ENCODE measurements around the gene PTPA. TPM values are rescaled to one million over a fixed set of nuclear protein-coding genes. Genes with fewer than 3 reads are reported as not detected.

The PTPA gene
- total and polyA plus RNA-seq, 9 of the 15 experiments (the other 6 are each of a cell fraction or from before 2014, with no cell fraction given) = 1.7 to 121 (median 72.6) TPM

DNA sequence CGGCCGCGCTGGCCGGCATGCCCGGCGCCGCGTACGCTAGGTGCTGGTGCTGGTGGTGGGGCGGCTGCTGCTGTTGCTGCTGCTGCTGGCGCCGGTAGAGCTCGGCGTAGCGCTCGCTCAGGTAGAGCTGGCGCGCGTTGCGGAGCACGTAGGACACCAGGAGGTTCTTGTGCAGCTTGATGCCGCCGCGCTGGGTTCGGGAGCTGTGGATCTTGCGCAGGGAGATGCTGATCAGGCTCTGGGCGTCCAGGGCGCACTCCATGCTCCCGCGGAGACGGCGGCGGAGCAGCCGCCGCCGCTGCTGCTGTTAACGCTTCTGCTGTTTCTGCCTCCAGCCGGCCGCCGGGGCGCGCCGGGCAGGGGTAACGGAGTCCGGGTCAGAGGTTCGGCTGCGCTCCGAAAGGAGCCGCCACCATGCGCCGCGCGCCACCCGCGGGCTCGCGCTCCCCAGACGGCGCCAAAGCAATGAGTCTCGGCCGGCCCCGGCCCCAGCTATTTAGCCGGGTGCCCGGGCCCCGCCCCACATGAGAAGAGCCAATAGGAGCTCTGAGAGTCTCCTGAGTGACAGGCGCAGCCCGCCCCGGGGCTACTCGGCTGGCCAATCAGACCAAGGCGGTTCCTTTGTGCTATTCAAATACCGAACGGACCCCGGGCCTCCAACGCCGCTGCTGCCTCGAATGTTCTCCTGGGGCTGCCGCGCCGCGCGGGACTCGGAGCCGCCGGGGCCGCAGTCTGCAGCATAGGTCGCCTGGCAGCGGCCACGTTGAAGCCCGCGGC lies 66.8 kb downstream of the PTPA start, which contains the start of gene IER5L (continued):
- no peak for TF ChIP-seq PATZ1 (CRISPR knock-in tag; IDR thresholded peaks at IDR 0.05; ENCODE audit: borderline replicate concordance)
- peak; percentile 88 for TF ChIP-seq GTF2A2 (tag; IDR thresholded peaks at IDR 0.05)
- no peak for TF ChIP-seq CAMTA2 (CRISPR knock-in tag; conservative IDR thresholded peaks at IDR 0.05)
- peak in 1 of 2 experiments; percentile 58; a peak in 3 of 4 replicates for TF ChIP-seq MNT (conservative IDR thresholded peaks at IDR 0.05)
- TF ChIP-seq EHMT2 (IDR thresholded peaks at IDR 0.05) = no peak
- peak; percentile 67; the same call in 1 of the 2 replicates for TF ChIP-seq HNRNPL (IDR thresholded peaks at IDR 0.05; ENCODE audit: low read depth, low read length)
- TF ChIP-seq CHAMP1 (IDR thresholded peaks at IDR 0.05) = no peak
- peak; percentile 32 for TF ChIP-seq VEZF1 (CRISPR knock-in tag; IDR thresholded peaks at IDR 0.05)
- no peak for TF ChIP-seq RFX7 (CRISPR knock-in tag; IDR thresholded peaks at IDR 0.05)
- TF ChIP-seq HEY1 (CRISPR knock-in tag; IDR thresholded peaks at IDR 0.05; ENCODE audit: borderline replicate concordance) = no peak
